ENCODE data around the gene CLDN17. TPM values are rescaled to one million over a fixed set of nuclear protein-coding genes. Genes with fewer than 3 reads are reported as not detected.

CLDN17 gene
- total and polyA plus RNA-seq, 9 of the 15 experiments (the other 6 are each of a cell fraction or from before 2014, with no cell fraction given), result not detected

GRCh38 chr21:30152792-30153191, 13.8 kb downstream of the CLDN17 start:
- BruUV-seq (replicated peaks), result no TSS peak
- H3K9ac ChIP-seq (ENCODE audit: insufficient read depth in 1 of 2, low read depth in 2 of 2, low read length in 2 of 2), result no peak overlapping the region
- no peak for FAIRE-seq
- TF ChIP-seq ZNF766 (CRISPR knock-in tag; conservative IDR thresholded peaks at IDR 0.05) (no peak), MECOM (CRISPR knock-in tag; IDR thresholded peaks at IDR 0.05) (no peak), MYC (IDR thresholded peaks at IDR 0.05; ENCODE audit: low read depth, low read length) (no peak), MYC (CRISPR knock-in tag; IDR thresholded peaks at IDR 0.05; ENCODE audit: borderline replicate concordance, low read depth) (no peak), SP1 (CRISPR knock-in tag; IDR thresholded peaks at IDR 0.05) (no peak), ZNF217 (CRISPR knock-in tag; IDR thresholded peaks at IDR 0.05) (no peak), ZBTB11 (CRISPR knock-in tag; IDR thresholded peaks at IDR 0.05) (no peak), ZBTB34 (CRISPR knock-in tag; IDR thresholded peaks at IDR 0.05) (no peak), ZNF282 (CRISPR knock-in tag; IDR thresholded peaks at IDR 0.05) (no peak), THRA (IDR thresholded peaks at IDR 0.05) (no peak), HDAC8 (tag; IDR thresholded peaks at IDR 0.05) (no peak), ZNF133 (CRISPR knock-in tag; IDR thresholded peaks at IDR 0.05) (no peak), TAF9B (IDR thresholded peaks at IDR 0.05; ENCODE audit: partially characterized antibody) (no peak), ARNT (IDR thresholded peaks at IDR 0.05) (no peak), HOMEZ (CRISPR knock-in tag; IDR thresholded peaks at IDR 0.05) (no peak), HNRNPUL1 (IDR thresholded peaks at IDR 0.05; ENCODE audit: low read length) (no peak), TCF7L2 (IDR thresholded peaks at IDR 0.05; ENCODE audit: low read depth, low read length) (no peak), MIER1 (IDR thresholded peaks at IDR 0.05; ENCODE audit: low read depth) (no peak)

More at GRCh38 chr21:30152792-30153191, 13.8 kb downstream of the CLDN17 start:
- H3K36me3 ChIP-seq (ENCODE audit: control insufficient read depth, insufficient read depth, low read length), result no peaks in the 10 kb centered on the region
- H3K27ac ChIP-seq (ENCODE audit: extremely low read depth, low read depth, low read length), result no peak overlapping the region
- no peaks in the 10 kb centered on the region for H3K4me1 ChIP-seq (replicated peaks in 1 of 2; ENCODE audit: control insufficient read depth in 2 of 2, insufficient read depth in 2 of 2, low read length in 2 of 2)
- ATAC-seq (no peak), DNase-seq (ENCODE audit: extremely low read depth in 1 of 4, low spot score in 3 of 4) (no peak)
- H2AFZ ChIP-seq (ENCODE audit: low read depth, low read length), result no peak overlapping the region
- no peak overlapping the region for H3K4me3 ChIP-seq
- in situ Hi-C loops (cut with MboI) (no loop called here), intact Hi-C loops (cut with micrococcal nuclease) (no loop called here)
- POLR2A ChIA-PET, result no interaction called here
- H3K27me3 ChIP-seq (ENCODE audit: control insufficient read depth in 2 of 2, insufficient read depth in 2 of 2, low read length in 2 of 2), result no peaks in the 10 kb centered on the region
- H3K4me2 ChIP-seq (ENCODE audit: insufficient read depth, low read length), result no peak overlapping the region
- H3K9me3 ChIP-seq (replicated peaks; ENCODE audit: control insufficient read depth, insufficient read depth, low read depth, low read length), result no peaks in the 10 kb centered on the region
- CTCF ChIA-PET (ENCODE audit: low intra/inter-chr PET ratio), result no interaction called here
- no peaks in the 10 kb centered on the region for H4K20me1 ChIP-seq (replicated peaks; ENCODE audit: control insufficient read depth, insufficient read depth, low read length)
- no peaks in the 10 kb centered on the region for H3K9me1 ChIP-seq (ENCODE audit: control insufficient read depth, insufficient read depth, low read length)
- H3K79me2 ChIP-seq (ENCODE audit: control insufficient read depth, insufficient read depth, low read length), result no peaks in the 10 kb centered on the region
